Loucy (cell line): Measurements from ENCODE around the gene SULT1E1.

Experiments
- H2AFZ ChIP-seq: fragments of 200-600 bp; sonication (generic); 2 replicates; pipeline ENCODE4 v1.6.0; 2016; ENCODE audit warnings: antibody characterized with exemption, mild to moderate bottlenecking, low read length, moderate library complexity
- H3F3A ChIP-seq: fragments of 200-600 bp; 2 replicates; pipeline ENCODE4 v1.6.0; 2016; ENCODE audit warnings: antibody characterized with exemption, low read depth, mild to moderate bottlenecking
- H3K27me3 ChIP-seq: fragments of 200-600 bp; sonication (generic); 2 replicates; pipeline ENCODE4 v1.6.1; 2014; ENCODE audit warnings: low read length, mild to moderate bottlenecking; ENCODE audit not compliant: insufficient read depth, poor library complexity, severe bottlenecking
- H3K36me3 ChIP-seq: fragments of 200-600 bp; sonication (generic); 2 replicates; pipeline ENCODE4 v1.6.1; 2016; ENCODE audit warnings: low read length; ENCODE audit not compliant: insufficient read depth
- H3K4me1 ChIP-seq: fragments of 200-600 bp; sonication (generic); 2 replicates; pipeline ENCODE4 v1.5.1; 2014; ENCODE audit warnings: low read length, mild to moderate bottlenecking; ENCODE audit not compliant: insufficient read depth, poor library complexity, severe bottlenecking
- H3K4me2 ChIP-seq: fragments of 200-600 bp; sonication (generic); 2 replicates; pipeline ENCODE4 v1.6.0; 2014; ENCODE audit warnings: antibody characterized with exemption, low read length, low read depth, mild to moderate bottlenecking; ENCODE audit not compliant: poor library complexity, severe bottlenecking
- H3K4me3 ChIP-seq: fragments of 200-600 bp; sonication (generic); 2 replicates; pipeline ENCODE4 v1.5.1; 2014; ENCODE audit warnings: low read length, mild to moderate bottlenecking, mixed read lengths; ENCODE audit not compliant: poor library complexity, severe bottlenecking
- H3K79me2 ChIP-seq: fragments of 200-600 bp; sonication (generic); 2 replicates; pipeline ENCODE4 v1.6.1; 2014; ENCODE audit warnings: low read length; ENCODE audit not compliant: insufficient read depth
- H3K9ac ChIP-seq: fragments of 200-600 bp; sonication (generic); 2 replicates; pipeline ENCODE4 v1.6.0; 2014; ENCODE audit warnings: mild to moderate bottlenecking, low read depth, low read length, moderate library complexity; ENCODE audit not compliant: poor library complexity, severe bottlenecking
- H3K9me2 ChIP-seq: fragments of 200-600 bp; sonication (generic); replicated peaks from 2 replicates; pipeline ENCODE4 v1.6.1; 2016; ENCODE audit warnings: low read depth, low read length, mixed read lengths
- H3K9me3 ChIP-seq: fragments of 200-600 bp; sonication (generic); 2 replicates; pipeline ENCODE4 v1.6.1; 2014; ENCODE audit warnings: mild to moderate bottlenecking, antibody characterized with exemption, low read length, low read depth; ENCODE audit not compliant: insufficient read depth
- H4K20me1 ChIP-seq: fragments of 200-600 bp; sonication (generic); 2 replicates; pipeline ENCODE4 v1.6.0; 2014; ENCODE audit warnings: antibody characterized with exemption, low read length, mild to moderate bottlenecking; ENCODE audit not compliant: insufficient read depth, poor library complexity, severe bottlenecking
- EZH2phosphoT487 ChIP-seq: fragments of 200-600 bp; IDR thresholded peaks from 2 replicates; pipeline ENCODE4 v1.6.1; 2018; ENCODE audit warnings: antibody characterized with exemption, mild to moderate bottlenecking, moderate library complexity, borderline replicate concordance
- TF ChIP-seq, protein P1 (sequence below): fragments of 200-600 bp; sonication (generic); conservative IDR thresholded peaks from 2 replicates; pipeline ENCODE4 v1.5.1; 2014; ENCODE audit warnings: mild to moderate bottlenecking, antibody characterized with exemption, low read length

SULT1E1 gene

DNA sequence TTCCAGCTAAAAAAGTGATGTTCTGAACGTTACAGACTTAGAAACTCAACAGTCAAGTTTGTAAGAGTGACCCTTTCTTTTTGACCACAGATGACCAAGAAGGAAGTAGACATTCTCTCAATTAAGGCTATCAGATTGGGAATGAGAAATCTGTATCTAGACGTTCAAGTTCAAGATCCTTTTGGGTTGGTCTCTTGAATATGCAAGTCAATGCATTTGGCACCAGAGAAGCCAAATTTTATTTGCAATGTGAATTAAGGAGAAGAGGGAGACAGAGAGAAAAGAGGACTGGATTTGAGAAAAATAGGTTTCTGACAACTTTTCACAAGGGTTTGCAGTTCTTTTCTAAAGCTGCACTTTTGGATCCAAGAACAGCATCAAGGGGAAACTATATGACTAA lies 17.5 kb upstream of the SULT1E1 start:
- Histone ChIP-seq H3F3A (no peaks in the 10 kb centered on the region), H3K9ac (no peak overlapping the region), H3K4me3 (no peak overlapping the region), H4K20me1 (no peaks in the 10 kb centered on the region), H3K36me3 (no peaks in the 10 kb centered on the region), H3K9me3 (no peaks in the 10 kb centered on the region), H3K4me2 (no peak overlapping the region), H2AFZ (no peak overlapping the region), H3K79me2 (no peaks in the 10 kb centered on the region), H3K9me2 (no peaks in the 10 kb centered on the region), H3K27me3 (no peaks in the 10 kb centered on the region), H3K4me1 (no peaks in the 10 kb centered on the region)
- TF ChIP-seq EZH2phosphoT487, result no peak
- TF ChIP-seq, protein P1, sequence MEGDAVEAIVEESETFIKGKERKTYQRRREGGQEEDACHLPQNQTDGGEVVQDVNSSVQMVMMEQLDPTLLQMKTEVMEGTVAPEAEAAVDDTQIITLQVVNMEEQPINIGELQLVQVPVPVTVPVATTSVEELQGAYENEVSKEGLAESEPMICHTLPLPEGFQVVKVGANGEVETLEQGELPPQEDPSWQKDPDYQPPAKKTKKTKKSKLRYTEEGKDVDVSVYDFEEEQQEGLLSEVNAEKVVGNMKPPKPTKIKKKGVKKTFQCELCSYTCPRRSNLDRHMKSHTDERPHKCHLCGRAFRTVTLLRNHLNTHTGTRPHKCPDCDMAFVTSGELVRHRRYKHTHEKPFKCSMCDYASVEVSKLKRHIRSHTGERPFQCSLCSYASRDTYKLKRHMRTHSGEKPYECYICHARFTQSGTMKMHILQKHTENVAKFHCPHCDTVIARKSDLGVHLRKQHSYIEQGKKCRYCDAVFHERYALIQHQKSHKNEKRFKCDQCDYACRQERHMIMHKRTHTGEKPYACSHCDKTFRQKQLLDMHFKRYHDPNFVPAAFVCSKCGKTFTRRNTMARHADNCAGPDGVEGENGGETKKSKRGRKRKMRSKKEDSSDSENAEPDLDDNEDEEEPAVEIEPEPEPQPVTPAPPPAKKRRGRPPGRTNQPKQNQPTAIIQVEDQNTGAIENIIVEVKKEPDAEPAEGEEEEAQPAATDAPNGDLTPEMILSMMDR, result no peak

DNA sequence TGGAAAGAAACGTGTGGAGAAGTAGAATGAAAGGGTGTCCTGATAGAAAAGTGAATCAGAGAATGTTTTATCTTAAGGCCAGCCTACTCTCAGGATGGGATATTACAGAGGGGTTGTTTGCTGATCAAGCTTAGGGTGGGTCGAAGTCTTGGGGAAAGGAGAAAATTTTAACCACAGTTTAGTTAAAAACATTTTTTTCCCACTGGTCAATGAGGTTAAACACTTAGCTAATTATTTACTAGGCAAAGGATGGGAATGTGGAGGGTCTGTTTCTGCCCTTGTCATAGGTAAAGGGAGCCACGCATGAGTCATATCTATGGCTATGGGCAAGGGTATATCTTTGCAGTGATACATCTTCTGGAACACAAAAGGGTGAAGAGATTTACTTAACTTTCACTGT lies 16.1 kb upstream of the SULT1E1 start:
- Histone ChIP-seq H3K4me2 (no peak overlapping the region), H3K9me2 (no peaks in the 10 kb centered on the region), H3K4me3 (no peak overlapping the region), H3K9me3 (no peaks in the 10 kb centered on the region), H3K4me1 (no peaks in the 10 kb centered on the region), H3K27me3 (no peaks in the 10 kb centered on the region), H4K20me1 (no peaks in the 10 kb centered on the region), H3K9ac (no peak overlapping the region), H3K79me2 (no peaks in the 10 kb centered on the region), H2AFZ (no peak overlapping the region), H3K36me3 (no peaks in the 10 kb centered on the region), H3F3A (no peaks in the 10 kb centered on the region)
- no peak for TF ChIP-seq EZH2phosphoT487
- TF ChIP-seq, protein P1, result no peak

DNA sequence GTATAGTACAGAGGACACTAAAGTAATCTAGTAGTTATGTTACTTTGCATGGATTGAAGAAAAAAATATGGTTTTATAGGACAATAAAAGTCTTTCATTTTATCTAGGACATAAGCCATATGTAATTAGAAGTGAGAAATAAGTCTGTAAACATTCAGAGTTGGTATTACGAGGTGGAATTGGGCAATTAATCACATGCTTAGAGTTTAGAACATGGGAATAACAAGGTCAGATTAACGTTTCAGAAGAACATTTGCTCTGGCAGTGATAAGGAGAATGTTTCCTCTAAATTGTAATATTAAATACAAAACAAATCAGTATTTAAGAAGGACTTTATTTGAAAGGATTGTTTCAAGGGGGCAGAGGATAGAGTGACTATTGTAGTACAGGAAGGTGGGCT lies 15.6 kb upstream of the SULT1E1 start:
- H3K4me1 ChIP-seq, result no peaks in the 10 kb centered on the region
- H3K9ac ChIP-seq, result no peak overlapping the region
- no peak overlapping the region for H3K4me2 ChIP-seq
- H3K27me3 ChIP-seq, result no peaks in the 10 kb centered on the region
- no peaks in the 10 kb centered on the region for H4K20me1 ChIP-seq
- H3K36me3 ChIP-seq, result no peaks in the 10 kb centered on the region
- H3K9me3 ChIP-seq, result no peaks in the 10 kb centered on the region
- H3K79me2 ChIP-seq, result no peaks in the 10 kb centered on the region
- no peak overlapping the region for H2AFZ ChIP-seq
- no peaks in the 10 kb centered on the region for H3K9me2 ChIP-seq
- no peaks in the 10 kb centered on the region for H3F3A ChIP-seq
- TF ChIP-seq EZH2phosphoT487, result no peak
- TF ChIP-seq, protein P1, result no peak
- H3K4me3 ChIP-seq, result no peak overlapping the region
